ENCODE results near the gene TUBGCP3. TPM values are rescaled to one million over a fixed set of nuclear protein-coding genes. Genes with fewer than 3 reads are reported as not detected.

Gene TUBGCP3
- total RNA-seq, 1 experiment from 2014 or later = 51.1 TPM

DNA sequence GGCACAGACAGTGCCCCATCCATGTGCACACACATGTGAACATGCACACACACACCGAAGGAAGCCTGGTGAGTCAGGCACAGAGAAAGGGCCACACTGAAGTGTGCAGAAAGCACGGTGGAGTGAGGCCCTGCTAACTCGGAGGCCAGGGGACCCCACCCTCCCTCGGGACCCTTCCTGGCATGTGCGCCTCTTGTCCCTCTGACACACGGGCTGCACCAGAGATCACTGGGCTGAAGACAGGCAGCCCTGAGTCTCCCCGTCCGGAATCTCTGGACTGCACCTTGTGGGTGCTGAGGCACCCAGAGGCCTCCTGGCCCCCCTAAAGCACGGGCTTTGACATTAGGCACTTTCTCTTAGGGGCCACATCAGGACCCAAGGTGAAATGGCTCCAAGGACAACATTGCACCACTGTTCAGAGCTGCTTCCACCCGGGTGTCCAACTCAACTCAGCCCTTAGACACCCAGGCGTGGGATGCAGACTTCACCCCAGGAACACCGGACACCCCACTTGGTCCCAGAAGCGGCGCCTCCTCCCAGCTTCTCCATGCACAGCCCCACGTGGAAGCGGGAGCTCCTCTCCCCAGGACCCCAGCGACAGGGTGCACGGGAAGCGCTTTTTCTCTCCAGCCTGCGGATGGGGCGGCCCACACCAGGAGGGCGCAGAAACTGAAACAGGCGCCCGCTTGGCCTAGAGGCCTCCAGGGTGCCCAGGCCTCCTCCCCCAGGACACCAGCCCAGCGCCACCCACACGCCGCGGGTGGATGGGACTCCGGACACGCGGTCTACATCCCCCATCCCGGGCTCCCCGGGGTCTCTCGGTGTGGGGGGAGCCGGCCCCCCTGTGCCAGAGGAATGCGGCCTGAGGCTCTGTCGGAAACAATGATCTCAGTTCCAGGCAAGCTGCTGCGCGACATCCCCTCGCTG is 121.6 kb downstream of the TUBGCP3 start:
- POLR2A ChIA-PET = no interaction called here
- no peak for DNase-seq

GRCh38 chr13:112465251-112466131 is 122.5 kb downstream of the TUBGCP3 start:
- no peak for DNase-seq
- no peak for TF ChIP-seq CTCF (IDR thresholded peaks at IDR 0.05; ENCODE audit: insufficient read depth in 1 of 2, low read depth in 1 of 2, low read length in 1 of 2, severe bottlenecking in 1 of 2, unreplicated experiment in 1 of 2)
- H3K9me3 Mint-ChIP-seq (ENCODE audit: unreplicated experiment) = no peaks in the 10 kb centered on the region
- H3K4me1 Mint-ChIP-seq (ENCODE audit: low read depth, unreplicated experiment) = no peaks in the 10 kb centered on the region
- H3K4me3 Mint-ChIP-seq (ENCODE audit: unreplicated experiment) = no peak overlapping the region
- intact Hi-C loops (cut with micrococcal nuclease; ENCODE audit: unreplicated experiment) = no loop called here
- no peaks in the 10 kb centered on the region for H3K27me3 ChIP-seq (replicated peaks; ENCODE audit: control insufficient read depth, insufficient read depth, low read length)
- peaks cover 4% of the 10 kb centered on the region for H3K27me3 Mint-ChIP-seq (ENCODE audit: insufficient read depth, unreplicated experiment)
- no peak overlapping the region for H3K4me3 ChIP-seq (ENCODE audit: low read depth, low read length)
- H3K36me3 ChIP-seq (ENCODE audit: control insufficient read depth, insufficient read depth, low read length) = no peaks in the 10 kb centered on the region
- no TSS peak for BruUV-seq (replicated peaks)
- H3K36me3 Mint-ChIP-seq (ENCODE audit: insufficient read depth, unreplicated experiment) = no peaks in the 10 kb centered on the region
- H3K9me3 ChIP-seq = no peaks in the 10 kb centered on the region
- POLR2A ChIA-PET = no interaction called here
- no peak overlapping the region for H3K27ac Mint-ChIP-seq (ENCODE audit: unreplicated experiment)
- CTCF ChIA-PET = no interaction called here
- H3K4me1 ChIP-seq = no peaks in the 10 kb centered on the region

More for the DNA sequence above, 121.6 kb downstream of the TUBGCP3 start:
- no peaks in the 10 kb centered on the region for H3K4me1 Mint-ChIP-seq (ENCODE audit: low read depth, unreplicated experiment)
- Histone ChIP-seq H3K27me3 (replicated peaks; ENCODE audit: control insufficient read depth, insufficient read depth, low read length) (no peaks in the 10 kb centered on the region), H3K4me3 (ENCODE audit: low read depth, low read length) (no peak overlapping the region), H3K9me3 (peaks cover 8% of the 10 kb centered on the region; the same call in 1 of the 2 replicates), H3K36me3 (ENCODE audit: control insufficient read depth, insufficient read depth, low read length) (no peaks in the 10 kb centered on the region), H3K4me1 (no peaks in the 10 kb centered on the region)
- peaks cover 4% of the 10 kb centered on the region for H3K27me3 Mint-ChIP-seq (ENCODE audit: insufficient read depth, unreplicated experiment)
- CTCF ChIA-PET = no interaction called here
- intact Hi-C loops (cut with micrococcal nuclease; ENCODE audit: unreplicated experiment) = no loop called here
- no peak for TF ChIP-seq CTCF (IDR thresholded peaks at IDR 0.05; ENCODE audit: insufficient read depth in 1 of 2, low read depth in 1 of 2, low read length in 1 of 2, severe bottlenecking in 1 of 2, unreplicated experiment in 1 of 2)
- H3K4me3 Mint-ChIP-seq (ENCODE audit: unreplicated experiment) = no peak overlapping the region
- H3K36me3 Mint-ChIP-seq (ENCODE audit: insufficient read depth, unreplicated experiment) = no peaks in the 10 kb centered on the region
- no peak overlapping the region for H3K27ac Mint-ChIP-seq (ENCODE audit: unreplicated experiment)
- H3K9me3 Mint-ChIP-seq (ENCODE audit: unreplicated experiment) = no peaks in the 10 kb centered on the region
- no TSS peak for BruUV-seq (replicated peaks)

DNA sequence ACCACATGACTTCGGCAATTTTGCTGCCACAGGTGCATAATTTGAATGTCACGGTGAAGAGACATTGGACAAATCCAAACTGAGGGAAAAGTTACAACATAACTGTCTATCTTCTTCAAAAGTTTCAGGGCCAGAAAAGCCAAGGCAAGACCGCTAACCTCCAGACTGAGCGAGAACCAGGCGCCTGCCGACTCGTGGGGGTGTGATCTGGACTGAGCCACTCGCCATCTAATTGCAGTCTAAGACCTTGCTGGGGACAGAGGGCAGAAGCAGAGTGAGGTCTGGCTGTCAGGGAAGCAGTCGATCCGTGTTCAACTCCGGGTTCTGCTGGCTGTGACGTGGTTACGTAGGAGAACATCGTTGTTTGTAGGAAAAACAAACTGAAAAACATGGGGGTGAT is 123.2 kb downstream of the TUBGCP3 start:
- Mint-ChIP-seq H3K36me3 (ENCODE audit: insufficient read depth, unreplicated experiment) (no peaks in the 10 kb centered on the region), H3K4me1 (ENCODE audit: low read depth, unreplicated experiment) (no peaks in the 10 kb centered on the region), H3K27me3 (ENCODE audit: insufficient read depth, unreplicated experiment) (peaks cover 5% of the 10 kb centered on the region), H3K4me3 (ENCODE audit: unreplicated experiment) (no peak overlapping the region), H3K27ac (ENCODE audit: unreplicated experiment) (no peak overlapping the region), H3K9me3 (ENCODE audit: unreplicated experiment) (peaks cover 4% of the 10 kb centered on the region)
- no peak for DNase-seq
- no peak for TF ChIP-seq CTCF (IDR thresholded peaks at IDR 0.05; ENCODE audit: insufficient read depth in 1 of 2, low read depth in 1 of 2, low read length in 1 of 2, severe bottlenecking in 1 of 2, unreplicated experiment in 1 of 2)
- CTCF ChIA-PET = no interaction called here
- no peaks in the 10 kb centered on the region for H3K36me3 ChIP-seq (ENCODE audit: control insufficient read depth, insufficient read depth, low read length)
- no peaks in the 10 kb centered on the region for H3K27me3 ChIP-seq (replicated peaks; ENCODE audit: control insufficient read depth, insufficient read depth, low read length)
- H3K4me3 ChIP-seq (ENCODE audit: low read depth, low read length) = no peak overlapping the region
- no TSS peak for BruUV-seq (replicated peaks)
- no peaks in the 10 kb centered on the region for H3K9me3 ChIP-seq
- intact Hi-C loops (cut with micrococcal nuclease; ENCODE audit: unreplicated experiment) = no loop called here
- POLR2A ChIA-PET = no interaction called here
- H3K4me1 ChIP-seq = no peaks in the 10 kb centered on the region

Measured in Caco-2 (cell line).